RWPE1 (cell line): ENCODE results near the gene SPTBN1.
A peak's percentile ranks its signal among the peaks of the same experiment; 100 is the strongest.

Source experiments
- CTCF ChIA-PET: fragments of 350-600 bp; sonication (Branson Sonifier 250); formaldehyde crosslinking; extraction: SDS; loops from one replicate; lab custom pipeline; 2021; lab: Yijun Ruan, JAX
- POLR2A ChIA-PET: fragments of 400-600 bp; formaldehyde crosslinking; extraction: SDS; loops from one replicate; lab custom pipeline; 2020; ENCODE audit warnings: antibody characterized with exemption; ENCODE audit not compliant: low non-redundant PET; lab: Yijun Ruan, JAX
- DNase-seq: peaks from one replicate; pipeline ENCODE4 v3.0.0; 2012; ENCODE audit warnings: low spot score
- H3K27ac ChIP-seq: fragments of 450-650 bp; 2 replicates; pipeline ENCODE4 v1.5.1; 2017
- CTCF ChIP-seq: fragments of 450-650 bp; conservative IDR thresholded peaks from 2 replicates; pipeline ENCODE4 v1.5.1; 2017; ENCODE audit warnings: low read depth, mild to moderate bottlenecking

SPTBN1 gene

GRCh38 chr2:54613386-54613785 lies 157.3 kb downstream of the SPTBN1 start:
- DNase-seq = no peak
- H3K27ac ChIP-seq = peak overlapping the region; percentile 52
- ChIA-PET CTCF (no interaction called here), POLR2A (no interaction called here)
- TF ChIP-seq CTCF = no peak

- ChIA-PET CTCF (no interaction called here), POLR2A (no interaction called here)
- TF ChIP-seq CTCF = no peak
- peak overlapping the region; percentile 52 for H3K27ac ChIP-seq
- peak; percentile 8 for DNase-seq
These were observed 157.7 kb downstream of the SPTBN1 start for GRCh38 chr2:54613794-54614257.

DNA sequence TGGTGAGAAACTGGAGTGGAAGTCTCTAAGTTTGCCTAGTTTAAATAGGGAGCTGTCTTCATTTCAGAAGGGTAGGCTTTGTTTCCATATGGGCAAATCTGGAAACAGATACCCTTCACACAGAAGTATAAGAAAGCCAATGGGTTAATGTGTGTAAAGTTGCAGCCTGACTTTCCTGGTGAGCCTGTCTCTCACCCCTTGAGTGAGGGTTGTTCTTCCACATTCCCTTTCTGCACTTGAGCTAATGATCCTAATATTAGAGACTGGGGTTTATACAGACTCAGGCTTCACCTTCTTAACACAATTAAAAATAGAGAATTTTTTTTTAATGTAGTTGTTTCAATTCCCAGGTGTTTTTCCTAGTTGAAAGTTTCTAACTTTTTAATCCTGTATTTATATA lies 158.7 kb downstream of the SPTBN1 start:
- no peak overlapping the region for H3K27ac ChIP-seq
- no peak for TF ChIP-seq CTCF
- no peak for DNase-seq
- ChIA-PET CTCF (no interaction called here), POLR2A (no interaction called here)

- TF ChIP-seq CTCF = no peak
- DNase-seq = no peak
- CTCF ChIA-PET = interaction anchor here (0.6 kb wide), 2 partner anchors 23 to 59 kb away, joined by 3 to 4 read pairs; no protein-coding TSS in a partner anchor
- POLR2A ChIA-PET = no interaction called here
- H3K27ac ChIP-seq = no peak overlapping the region
These were observed 159.9 kb downstream of the SPTBN1 start for GRCh38 chr2:54615832-54616534.

DNA sequence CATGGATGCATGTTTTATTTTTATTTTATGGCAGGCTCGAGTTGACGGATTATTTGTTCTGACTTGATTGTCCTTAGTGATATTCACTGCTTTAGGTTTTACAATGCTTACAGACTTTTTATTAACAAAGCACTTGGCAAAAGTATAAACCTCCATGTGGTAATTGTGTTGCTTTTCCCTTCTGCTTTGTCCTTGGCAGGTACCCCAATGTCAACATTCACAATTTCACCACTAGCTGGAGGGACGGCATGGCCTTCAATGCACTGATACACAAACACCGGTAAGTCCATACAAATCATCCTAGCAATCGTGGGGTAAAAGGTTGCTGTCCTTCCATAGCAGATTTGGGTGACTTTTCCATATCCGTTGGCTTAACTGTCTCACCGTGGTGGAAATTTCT lies 161.3 kb downstream of the SPTBN1 start:
- no peak overlapping the region for H3K27ac ChIP-seq
- no peak for DNase-seq
- ChIA-PET CTCF (no interaction called here), POLR2A (no interaction called here)
- TF ChIP-seq CTCF = no peak

DNA sequence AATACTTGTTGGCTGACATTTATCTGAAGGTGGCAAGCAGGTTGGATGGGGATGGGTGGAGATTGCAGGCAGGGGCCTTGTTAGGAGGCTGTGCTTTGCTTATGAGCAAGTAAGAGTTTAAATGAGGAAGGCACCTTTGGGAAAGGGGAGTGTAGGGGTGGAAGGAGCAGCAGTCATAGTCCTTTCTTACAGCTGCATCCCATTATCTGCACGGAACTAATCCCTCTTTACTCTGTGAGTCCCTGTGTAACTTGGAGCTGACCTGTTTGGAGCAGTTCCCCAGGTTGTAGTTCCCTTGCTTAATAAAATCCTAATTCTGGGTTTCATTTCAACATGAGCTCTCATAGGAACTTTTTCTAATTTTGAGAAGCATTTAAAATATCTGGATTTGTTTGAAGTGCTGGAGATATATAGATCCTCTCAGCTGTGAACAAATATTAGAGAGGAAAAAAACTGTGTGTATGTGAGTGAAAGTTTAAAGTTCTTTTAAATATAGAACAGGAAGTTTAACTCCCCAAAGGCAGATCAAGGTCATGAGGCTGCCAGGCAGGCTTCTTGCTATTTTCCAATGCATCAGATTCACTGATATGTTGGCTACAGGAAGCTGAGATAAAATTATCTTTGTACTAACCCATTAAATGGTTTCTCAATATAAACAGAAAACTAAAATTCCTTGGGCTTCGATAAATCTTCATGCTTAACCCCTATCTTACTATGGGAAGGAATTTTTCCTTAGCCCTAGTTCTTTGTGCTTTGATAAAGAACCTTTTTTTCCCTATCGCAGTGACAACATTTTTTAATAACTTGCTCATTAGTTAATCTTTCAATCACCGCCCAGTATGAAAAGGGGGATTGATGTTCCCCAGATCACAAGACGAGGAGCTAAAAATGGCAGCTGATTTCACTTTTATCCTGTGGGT lies 162.8 kb downstream of the SPTBN1 start:
- CTCF ChIA-PET = interaction anchor here (0.6 to 0.7 kb wide), 2 partner anchors 14 to 464 kb away, joined by 3 to 6 read pairs; no protein-coding TSS in a partner anchor
- no peak for DNase-seq
- no peak overlapping the region for H3K27ac ChIP-seq
- POLR2A ChIA-PET = no interaction called here
- no peak for TF ChIP-seq CTCF
